HG03064 (cell line): Measurements from ENCODE around the gene SOS1.

Experiments used
- ATAC-seq: cut with Tn5 transposase; IDR thresholded peaks from one replicate; pipeline ENCODE4 v1.9.1; 2021; ENCODE audit warnings: low read depth; ENCODE audit not compliant: unreplicated experiment

SOS1 gene

GRCh38 chr2:38978296-38978903 lies 142.5 kb downstream of the SOS1 start:
- no peak for ATAC-seq

DNA sequence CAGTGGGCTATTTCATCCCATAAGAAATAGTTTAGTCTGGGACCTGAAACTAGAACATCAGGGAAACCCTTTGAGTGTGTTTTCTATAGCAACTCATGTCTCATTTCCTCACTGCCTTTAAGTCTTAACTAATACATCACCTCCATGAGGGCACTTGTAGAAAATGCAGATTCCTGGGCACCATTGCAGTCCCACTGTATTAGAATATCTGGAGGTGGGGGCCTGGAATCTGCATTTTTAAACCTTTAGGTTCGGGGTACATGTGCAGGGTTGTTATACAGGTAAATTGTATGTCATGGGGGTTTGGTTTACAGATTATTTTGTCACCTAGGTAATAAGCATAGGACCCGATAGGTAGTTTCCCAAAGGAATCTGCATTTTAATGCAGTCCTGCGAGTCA lies 143.8 kb downstream of the SOS1 start:
- no peak for ATAC-seq

- ATAC-seq: no peak
These were observed 145.8 kb downstream of the SOS1 start for GRCh38 chr2:38975042-38975441.

- ATAC-seq: no peak
These were observed 147.6 kb downstream of the SOS1 start for GRCh38 chr2:38973266-38973665.

DNA sequence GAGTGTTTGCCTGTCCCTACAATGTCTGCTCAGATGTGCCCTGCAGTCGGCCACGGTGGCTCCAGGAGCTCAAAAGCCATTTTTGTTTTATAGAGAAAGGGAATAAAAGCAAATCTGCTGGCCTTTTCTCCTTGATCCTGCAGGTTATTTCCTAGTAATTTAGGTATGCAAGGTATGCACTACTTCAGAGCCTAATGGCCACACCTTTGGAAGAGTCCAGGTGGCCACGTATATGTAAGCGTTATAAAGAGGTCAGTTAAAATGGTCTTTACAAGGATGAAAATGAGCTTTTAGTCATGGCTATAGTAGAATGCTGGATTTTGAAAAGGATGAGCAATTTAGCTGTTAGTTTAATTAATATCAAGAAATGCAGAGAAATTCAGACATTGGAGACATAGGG lies 149.5 kb downstream of the SOS1 start:
- no peak for ATAC-seq

- ATAC-seq: no peak
These were observed 152.8 kb downstream of the SOS1 start for GRCh38 chr2:38968021-38968420.

DNA sequence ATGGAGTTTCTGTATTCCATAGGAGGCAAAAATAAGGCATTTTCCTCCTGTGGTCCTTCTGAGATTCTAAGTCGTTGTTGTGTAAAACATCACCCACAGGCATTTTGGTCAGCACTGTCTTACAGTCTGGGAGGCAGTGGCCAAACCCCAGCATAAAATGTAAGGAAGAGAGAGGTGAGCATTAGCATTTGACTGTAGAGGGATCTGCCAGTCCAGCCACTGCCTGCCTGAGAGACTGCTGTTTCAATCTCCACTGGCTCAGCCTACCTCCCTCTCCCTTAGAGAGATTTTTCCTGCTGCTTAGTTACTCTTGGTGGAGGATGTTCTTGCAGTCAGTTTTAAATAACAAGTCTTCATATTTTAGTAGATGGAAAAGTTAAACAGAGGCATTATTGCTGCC lies 154.2 kb downstream of the SOS1 start:
- no peak for ATAC-seq

- no peak for ATAC-seq
These were observed 154.8 kb downstream of the SOS1 start for GRCh38 chr2:38966006-38966405.

DNA sequence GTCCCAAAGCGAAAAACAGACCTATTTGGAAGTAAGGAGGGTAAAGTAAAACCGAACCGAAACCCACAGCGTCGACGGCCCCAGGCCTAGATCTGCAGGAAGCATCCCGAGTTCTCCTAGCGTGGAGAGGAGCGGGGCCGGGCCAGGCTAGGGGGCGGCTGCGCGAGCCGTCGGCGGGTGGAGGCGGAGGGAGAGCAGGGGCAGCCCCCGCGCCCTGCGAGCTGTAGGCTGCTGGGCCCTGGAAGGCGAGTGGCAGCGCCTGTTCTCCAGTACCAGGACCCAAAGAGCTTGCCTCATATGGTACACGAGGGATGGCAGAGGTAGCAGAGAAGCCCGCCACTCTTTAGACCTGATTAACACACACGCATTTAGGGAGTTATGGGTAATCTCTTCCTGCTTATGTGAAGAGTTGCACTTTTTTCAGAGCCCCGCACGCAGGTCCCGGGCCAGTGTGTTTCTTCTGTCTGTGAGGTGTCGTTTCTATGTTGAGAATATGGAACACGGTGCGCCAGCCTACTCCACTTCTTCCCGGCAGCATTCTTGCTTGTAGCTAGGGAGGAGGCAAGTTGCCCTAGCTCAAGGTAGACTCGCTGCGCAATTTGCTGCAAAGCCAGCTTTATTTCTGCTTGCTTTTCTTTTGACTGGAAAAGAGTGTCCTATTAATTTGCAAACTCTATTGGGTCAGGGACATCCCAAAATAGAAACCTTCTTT lies 160.1 kb downstream of the SOS1 start:
- ATAC-seq: no peak

- no peak for ATAC-seq
These were observed 160.8 kb downstream of the SOS1 start for GRCh38 chr2:38959938-38960608.

DNA sequence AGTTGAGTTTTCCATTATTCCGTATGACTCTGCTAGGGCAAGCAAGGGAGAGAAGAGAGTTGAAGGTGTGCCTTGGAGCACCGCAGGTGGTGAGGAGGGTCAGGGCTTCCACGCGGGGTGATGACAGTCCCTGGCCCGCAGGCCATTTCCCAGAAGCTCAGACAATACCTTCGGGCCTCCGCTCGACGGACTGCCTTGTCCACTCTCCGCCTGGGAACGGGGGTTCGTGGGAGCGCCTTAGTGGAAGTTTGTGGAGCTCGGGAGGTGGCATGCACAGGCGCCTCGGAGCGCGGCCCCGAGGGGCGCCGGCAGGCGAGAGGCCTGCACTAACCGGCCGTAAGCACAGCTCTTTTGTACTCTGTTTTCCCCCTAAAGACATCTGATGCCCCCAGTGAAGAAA lies 161.4 kb downstream of the SOS1 start:
- ATAC-seq: no peak

DNA sequence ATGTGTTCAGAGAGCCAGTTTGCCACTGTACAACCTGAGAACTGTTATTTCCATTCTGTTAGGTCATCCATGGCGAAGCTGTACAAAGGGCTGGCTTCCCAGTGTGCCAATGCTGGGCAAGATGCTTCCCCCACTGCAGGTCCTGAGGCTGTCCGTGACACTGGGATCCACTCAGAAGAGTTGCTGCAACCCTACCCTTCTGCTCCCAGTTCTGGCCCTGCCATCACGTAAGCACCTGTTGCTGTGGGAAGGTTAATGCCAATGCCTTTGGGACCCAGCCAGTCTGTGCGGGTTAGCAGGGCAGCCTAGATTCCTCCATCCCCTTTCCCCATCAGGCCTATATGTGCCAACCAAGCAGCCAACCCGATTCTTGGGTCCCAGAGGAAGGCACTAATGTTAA lies 162.9 kb downstream of the SOS1 start:
- no peak for ATAC-seq

DNA sequence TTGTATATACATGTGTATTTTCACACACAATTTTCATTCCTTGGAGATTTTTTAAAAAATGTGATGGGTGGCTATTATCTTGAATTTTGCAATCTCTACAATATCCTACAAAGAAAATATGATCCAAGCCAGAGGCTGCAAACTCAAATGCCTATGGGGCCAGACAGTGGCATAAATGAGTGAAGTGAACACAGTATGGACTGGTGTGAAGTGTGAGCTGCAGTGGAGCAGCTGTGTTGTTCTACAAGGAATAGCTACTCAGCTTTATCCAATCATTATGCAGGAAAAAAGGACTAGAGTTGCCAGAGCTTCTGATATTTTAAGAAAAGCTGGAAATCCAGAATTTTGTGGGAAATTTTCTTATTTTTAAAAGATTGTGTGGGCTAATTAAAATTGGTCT lies 169.1 kb downstream of the SOS1 start:
- no peak for ATAC-seq

GRCh38 chr2:38948995-38949394 lies 171.9 kb downstream of the SOS1 start:
- no peak for ATAC-seq

DNA sequence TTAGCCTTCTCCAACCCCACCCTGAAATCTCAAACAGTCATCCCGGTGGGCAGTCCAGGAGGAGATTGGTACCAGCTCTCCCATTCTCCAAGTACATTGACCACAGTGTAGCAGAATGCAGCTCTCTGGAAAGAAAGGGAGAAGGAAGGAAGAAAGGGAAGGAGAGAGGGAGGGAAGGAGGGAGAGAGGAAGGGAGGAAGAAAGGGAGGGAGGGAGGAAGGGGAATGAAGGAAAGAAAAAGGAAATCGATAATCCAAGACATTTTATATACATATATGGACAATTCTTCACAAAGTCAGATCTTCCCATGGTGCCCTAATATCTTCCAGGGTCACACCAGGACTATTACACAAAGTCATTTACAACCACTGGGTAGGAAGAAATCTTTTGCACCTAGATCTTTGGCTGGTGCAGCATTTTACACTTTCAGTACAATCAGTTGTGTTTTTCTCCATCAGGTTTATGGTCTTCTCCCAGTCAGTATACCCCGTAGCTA lies 172.4 kb downstream of the SOS1 start:
- no peak for ATAC-seq

GRCh38 chr2:38947241-38948239 lies 173.3 kb downstream of the SOS1 start:
- no peak for ATAC-seq

DNA sequence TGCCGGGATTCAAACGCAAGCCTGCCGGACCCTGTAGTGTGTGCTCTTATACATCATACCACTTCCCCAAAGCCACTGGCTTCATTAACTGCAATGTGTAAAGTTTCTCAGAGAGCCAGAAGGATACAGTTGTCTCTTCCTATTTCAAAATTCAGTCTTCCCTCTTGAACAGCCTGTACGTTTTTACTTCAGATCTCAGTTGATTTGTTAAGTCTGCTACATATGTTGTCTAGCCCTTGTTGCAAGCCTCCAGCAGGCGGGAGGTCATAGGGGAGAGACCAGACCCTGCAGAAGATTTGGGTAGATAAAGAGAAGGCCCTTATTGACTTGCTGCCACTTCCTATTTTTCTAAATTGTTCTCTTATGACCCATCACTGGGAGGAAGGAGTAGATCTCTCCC lies 174.9 kb downstream of the SOS1 start:
- no peak for ATAC-seq

- ATAC-seq: no peak
These were observed 175.5 kb downstream of the SOS1 start for GRCh38 chr2:38945372-38945771.

DNA sequence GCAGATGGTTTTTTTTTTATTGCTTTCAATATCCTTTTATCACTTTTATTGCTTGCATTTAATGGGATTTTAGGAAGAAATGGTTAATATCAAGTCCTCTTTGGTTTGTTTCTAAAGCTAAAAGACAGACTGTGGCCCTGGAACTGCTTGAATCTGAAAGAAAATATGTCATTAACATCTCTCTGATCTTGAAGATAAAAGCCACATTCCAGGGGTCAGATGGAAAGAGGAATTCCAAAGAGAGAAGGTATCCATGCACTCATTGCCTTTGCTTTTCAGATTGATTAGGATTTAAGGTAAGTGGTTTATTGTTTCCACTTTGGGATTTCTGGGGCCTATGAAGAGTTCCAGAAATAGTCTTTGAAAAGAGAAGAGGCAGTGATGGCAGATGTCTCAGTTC lies 177.1 kb downstream of the SOS1 start:
- no peak for ATAC-seq

GRCh38 chr2:38940746-38941145 lies 180.1 kb downstream of the SOS1 start:
- no peak for ATAC-seq

DNA sequence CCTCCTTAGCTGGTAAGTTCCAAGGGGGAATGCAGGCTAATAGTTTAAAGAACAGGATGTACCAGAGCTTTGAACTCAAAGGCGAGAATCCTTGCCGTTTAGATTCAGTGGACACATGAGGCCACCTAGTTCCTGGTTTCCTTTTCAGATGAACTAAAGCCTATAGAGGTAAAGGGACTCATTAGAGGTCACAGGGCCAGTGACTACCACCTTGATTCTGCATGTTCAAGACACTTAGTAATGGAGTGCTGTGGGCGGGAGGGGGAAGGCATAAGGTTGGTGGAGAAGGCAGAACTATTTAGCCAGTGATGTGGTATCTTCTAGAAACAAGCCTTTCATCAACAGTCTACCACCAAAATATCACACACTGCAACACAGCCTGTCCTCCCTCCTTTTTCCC lies 183.3 kb downstream of the SOS1 start:
- ATAC-seq: no peak
